ENCODE data around the gene CRACR2A.

CRACR2A gene

DNA sequence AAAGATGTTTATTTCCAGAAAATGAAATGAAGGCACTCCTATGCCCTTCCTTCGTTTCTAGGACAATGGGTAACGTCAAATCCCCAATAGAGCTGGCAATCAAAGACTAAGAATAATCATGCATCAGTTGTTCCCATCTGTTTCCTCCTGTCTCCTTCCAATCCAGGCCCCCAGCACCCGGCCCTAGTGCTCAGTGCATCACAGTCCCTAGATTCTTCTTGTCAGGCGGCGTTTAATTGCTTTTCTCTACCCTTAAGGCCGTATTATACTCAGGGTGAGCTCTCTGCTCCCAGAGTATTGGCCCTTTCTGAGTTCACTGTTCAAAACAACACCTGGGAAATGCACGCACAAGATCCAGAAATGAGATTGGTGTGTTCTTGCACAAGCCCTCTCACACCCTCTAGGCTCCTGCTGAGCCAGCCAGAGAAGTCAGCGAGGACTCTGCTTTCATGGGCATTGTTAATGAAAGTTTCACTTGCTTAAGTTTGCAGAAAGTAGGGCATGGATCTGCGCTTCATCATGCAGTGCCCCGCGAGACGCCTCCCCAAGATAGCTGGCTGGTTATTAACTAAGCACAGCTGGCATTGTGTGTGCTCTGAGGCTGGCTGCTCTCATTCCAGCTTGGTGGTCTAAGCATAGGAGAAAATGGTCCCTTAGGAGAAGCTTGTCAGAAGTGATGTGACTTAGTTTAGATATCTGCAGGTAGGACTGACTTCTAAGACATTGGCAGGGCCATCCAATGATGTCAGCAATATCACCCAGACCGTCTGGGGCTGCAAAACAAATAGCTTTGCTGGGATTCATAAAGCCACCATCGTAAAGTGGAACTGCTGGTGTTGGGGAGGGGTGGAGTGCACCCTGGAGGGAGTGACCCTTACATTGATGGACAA is 28.7 kb downstream of the CRACR2A start:
- no peak for DNase-seq

DNA sequence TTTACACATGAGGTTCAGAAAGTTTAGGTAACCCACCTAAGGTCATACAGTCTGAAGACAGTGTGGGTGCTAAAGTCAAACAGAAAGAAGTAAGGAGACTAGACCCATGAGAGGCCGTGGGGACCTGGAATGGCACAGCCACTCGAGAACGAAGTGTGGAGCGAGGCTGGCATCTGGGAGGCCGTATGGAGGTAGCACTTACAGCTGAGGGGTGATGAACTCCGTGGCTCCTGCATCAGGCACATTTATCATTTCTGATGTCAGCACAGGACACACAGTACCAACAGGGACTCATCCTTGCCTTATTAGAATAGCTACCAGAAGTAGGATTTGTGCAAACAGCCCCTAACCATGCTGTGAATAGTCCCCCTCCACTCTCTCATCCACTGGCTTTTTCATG is 30.5 kb downstream of the CRACR2A start:
- no peak for DNase-seq

DNA sequence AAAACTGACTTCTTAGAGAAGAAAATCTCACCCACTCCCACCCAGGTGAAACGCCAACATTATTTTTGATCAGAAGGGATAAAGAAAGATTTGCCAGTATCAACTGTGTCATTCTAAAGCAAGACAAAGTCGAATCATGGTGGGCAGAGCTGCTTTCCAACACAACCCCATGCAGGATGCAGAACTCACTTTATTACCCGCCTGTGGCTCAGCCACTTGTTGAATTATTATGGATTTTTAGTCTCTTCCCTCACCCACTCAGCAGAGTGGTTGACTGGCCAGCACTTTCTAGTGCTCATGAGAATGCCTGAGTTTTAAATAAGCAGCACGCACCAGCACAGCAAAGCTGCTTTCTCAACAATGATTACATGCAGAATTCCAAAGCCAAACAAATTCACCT is 32.1 kb downstream of the CRACR2A start:
- no peak for DNase-seq

DNA sequence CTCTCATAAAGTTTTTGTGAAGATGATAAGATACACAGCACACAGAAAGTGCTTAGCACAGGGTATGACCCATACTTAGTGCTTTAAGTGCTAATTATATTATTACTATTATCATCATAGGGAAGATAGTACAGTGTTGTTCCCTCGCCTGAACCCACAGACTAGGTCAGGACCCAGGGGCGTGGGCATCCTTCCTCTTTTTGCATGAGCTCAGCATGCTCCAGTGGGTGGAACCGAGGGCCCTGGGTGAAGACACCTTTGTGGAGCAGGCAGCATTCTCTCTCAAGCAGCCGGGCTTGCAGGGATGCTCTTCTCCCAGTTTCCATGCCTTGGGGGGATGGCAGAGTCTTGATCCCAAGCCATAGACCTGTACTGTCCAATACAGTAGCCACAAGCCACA is 34.8 kb downstream of the CRACR2A start:
- DNase-seq, result no peak

DNA sequence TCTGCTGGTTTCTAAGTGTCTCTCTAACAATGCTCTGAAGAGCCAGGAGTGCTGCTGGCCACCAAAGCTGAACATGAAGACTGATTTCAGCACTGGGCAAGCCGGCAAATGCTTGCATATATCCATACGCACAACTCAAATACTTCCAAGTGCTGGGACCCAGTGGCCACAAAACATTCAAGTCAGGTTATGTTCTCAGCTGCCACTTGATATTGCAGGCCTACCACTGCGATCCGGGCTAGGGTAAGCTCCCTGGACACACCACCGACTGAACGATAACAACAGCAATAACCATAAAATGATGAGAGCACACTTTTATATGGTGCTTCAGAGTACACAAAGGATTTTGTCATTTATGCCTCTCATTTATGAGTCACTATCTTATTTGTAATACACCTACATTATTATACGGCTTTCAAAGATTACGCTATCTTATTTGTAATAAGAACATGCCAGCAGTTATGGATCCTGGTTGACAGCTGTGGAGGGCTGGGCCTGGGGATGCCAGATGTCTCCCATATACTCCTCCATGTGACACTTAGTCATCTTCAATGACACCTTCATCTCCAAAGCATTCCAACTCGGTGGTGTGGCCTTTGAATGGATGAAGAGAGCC is 35.5 kb downstream of the CRACR2A start:
- no peak for DNase-seq

DNA sequence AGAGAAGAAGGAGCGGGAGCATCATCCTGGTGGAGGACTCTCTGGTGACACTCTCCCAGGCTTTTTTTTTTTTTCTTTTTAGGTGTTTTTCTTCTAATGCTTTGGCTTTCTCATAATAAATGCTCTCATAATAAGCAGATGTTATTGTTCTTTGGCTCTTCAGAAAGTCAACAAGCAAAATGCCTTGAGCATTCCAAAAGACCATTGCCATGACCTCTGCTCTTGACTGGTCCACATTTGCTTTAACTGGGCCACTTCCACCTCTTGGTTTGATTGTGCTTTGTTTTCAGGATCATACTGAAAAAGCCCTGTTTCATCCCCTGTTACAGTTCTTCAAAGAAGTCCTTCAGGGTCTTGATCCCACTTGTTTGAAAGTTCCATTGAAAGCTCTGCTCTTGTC is 36.9 kb downstream of the CRACR2A start:
- DNase-seq, result no peak

DNA sequence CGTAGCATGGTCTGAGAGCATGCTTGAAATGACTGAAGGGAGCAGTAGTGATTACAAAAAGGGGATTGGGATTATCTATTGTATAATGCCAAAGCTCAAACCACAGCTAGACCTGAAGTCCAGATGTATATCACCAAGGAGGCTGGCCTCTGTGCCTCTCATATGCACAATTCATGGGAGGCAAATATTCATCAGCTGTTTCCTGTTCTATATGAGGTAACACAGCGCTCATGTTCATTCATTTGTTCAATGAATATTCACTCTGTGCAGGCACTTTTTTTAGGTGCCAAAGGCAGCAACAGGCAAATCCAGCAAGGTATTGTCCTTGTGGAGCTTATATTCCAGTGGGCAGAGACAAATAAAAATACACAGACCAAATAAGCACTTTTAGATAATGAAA is 39.0 kb downstream of the CRACR2A start:
- no peak for DNase-seq

DNA sequence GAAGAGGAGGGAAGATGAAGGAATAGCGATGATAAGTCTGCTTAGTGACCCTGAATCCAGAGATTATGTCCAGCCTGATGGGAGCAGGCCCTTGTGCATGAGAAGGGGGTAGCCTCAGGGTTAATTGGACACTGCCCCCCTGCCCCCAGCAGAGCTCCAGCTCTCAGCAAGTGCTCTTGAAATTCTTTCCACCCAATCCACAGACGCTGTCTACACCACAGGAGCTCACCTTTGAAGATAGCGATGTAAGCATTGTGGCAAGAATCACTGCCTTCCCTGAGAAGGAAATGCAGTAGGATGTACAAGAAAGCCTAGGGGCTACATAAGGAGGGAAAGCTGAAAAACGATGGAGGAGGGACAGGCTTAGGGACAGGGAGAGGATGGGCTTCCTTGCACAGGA is 39.4 kb downstream of the CRACR2A start:
- DNase-seq, result no peak

DNA sequence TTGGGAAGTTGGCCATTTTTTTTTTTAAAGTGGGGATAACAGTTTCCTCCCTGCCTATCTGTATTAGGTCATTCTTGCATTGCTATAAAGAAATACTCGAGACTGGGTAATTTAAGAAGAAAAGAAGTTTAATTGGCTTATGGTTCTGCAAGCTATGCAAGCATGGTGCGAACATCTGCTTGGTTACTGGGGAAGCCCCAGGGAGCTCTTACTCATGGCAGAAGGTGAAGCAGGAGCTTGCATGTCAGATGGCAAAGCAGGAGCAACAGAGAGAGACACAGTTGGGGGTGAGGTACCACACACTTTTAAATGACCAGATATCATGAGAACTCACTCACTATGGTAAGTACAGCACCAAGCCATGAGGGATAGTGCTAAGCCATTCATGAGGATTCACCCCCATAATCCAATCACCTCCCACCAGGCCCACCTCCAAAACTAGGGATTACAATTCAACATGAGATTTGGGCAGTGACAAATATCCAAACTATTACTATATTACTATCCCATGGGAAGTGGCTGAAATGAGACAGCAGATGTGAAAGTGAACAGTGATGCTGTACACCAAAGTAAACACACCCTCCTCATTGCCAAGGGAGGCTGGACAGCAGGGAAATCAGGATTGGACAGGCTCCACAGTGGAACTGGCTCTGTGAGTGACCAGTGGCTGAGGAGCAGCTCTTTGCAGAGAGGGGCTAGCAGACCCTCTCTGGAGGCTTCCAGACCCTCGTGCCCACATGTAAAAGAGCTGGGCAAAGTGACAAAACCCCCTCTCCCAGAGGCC is 40.5 kb downstream of the CRACR2A start:
- no peak for DNase-seq

DNA sequence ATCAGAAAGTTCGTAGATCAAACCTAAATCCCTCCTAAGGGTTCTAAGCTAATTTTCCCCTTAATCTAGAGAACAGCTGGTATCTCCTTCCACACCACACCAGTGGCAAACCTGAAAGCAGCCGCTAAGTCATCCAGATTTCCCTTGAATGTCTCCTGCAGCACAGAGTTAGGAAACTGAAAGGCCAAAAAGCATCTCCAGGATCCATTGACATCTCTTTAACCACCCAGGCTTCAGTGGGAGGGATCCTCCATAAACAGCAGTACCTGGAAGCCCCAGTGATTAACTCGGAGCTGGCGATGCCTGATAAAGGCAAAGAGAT is 47.6 kb downstream of the CRACR2A start:
- no peak for DNase-seq

DNA sequence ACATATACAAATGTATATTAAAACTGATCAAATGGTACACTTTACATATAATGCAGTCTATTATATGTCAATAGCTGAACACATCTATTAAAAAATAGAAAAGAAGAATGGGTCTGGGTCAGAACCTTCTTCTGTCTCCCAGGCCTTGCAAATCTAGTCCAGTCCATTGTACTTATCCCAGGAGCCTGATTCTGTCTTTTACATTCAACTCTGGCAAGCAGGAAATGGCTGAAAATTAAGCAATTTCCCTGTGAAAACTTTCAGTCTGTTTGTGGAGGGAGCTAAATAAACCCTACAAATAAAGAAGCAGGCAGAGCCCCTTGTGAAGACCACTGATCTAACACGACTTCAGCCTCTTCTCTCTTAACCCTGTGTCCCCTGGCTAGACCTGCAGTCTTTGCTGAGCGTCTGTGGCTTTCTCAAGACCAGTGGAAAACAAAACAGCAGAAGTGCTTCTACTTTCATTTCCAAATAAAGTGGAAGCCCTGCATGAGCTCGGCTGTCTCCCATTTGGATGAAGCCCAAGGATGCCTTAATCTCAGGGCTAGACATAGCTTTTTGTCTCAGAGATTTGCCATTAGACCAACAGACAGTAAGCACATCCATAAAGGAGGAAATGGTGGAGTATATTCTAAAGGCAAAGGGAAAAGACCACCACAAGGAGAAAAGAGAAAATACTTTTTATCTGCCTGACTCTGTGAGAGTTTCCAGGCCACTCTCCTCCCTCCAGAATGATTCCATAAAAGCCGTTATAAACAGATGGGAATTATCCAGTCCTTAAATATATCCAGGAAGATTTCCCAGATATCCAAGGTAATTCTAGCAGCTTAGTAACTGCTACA is 48.2 kb downstream of the CRACR2A start:
- no peak for DNase-seq

DNA sequence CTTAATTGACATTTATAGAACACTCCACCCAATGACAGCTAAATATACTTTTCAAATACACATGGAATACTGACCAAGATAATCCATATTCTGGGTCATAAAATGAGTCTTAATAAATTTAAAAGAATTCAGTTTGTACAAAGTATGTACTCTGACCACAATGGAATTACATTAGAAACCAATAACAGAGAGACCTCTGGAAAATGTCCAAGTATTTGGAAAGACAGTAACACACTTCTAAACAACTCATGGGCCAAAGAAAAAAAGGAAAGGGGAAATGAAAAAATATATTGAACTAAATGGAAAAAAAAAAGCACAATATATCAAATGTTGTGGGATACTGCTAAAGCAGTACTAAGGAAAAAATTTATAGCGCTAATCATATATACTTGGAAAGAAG is 52.0 kb downstream of the CRACR2A start:
- DNase-seq, result no peak

DNA sequence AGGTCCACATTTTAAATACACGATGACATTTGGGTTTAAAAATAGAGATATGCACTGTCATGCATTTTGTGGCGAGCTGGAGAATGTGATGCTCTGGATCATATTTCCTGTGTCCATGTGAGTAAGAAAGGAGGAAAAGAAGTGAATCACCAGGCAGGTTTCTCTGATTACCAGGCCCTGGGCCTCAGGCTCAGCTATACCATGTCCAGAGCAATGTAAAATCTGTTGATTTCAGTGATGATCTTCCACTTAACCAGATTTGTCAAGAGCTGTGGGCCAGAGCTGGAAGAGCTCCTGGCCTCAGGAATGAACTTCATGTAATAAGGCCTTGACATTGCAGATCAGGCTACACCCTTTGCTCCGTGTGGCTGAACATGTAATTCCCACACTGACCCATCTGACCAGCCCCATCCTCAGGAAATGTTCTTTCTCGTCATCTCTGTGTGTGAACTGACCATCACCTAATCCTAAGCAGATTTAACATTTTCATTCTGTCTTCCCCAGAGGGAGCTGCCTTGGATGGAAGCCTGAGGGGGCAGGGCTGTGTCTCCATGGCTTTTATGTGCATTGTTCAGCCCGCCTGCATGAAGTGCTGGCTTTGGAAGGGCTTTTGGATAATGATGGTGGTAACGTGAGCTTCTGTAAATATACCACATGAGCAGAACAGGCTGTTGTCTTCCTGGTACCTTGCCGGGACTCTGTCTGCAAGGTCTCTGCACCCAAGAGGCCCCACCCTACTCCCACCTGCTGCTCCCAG is 54.5 kb downstream of the CRACR2A start:
- no peak for DNase-seq

DNA sequence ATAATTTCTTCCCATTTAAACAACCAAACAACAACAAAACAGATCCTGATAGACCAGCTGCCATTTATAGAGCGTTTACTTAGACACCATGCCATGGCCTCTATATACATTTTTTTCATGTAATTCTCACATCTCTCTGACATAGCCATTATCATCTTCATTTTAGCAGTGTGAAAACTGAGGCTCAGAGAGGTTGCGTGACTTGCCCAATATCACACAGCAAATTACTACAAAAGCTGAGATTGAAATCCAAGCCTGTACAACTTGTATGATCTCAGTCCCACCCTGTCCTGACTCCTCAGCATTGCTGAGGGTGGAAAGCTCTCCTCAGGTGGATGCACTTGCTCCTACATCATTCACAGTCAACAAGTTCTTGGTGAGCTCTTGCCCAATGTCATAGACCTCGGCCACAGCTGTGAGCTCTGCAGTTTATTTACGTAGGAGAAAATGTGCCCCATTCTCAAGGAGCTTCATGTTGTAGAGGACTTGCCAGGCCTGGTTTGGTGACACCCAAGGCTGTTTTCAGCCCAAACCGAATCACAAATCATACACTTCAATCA is 55.5 kb downstream of the CRACR2A start:
- no peak for DNase-seq

DNA sequence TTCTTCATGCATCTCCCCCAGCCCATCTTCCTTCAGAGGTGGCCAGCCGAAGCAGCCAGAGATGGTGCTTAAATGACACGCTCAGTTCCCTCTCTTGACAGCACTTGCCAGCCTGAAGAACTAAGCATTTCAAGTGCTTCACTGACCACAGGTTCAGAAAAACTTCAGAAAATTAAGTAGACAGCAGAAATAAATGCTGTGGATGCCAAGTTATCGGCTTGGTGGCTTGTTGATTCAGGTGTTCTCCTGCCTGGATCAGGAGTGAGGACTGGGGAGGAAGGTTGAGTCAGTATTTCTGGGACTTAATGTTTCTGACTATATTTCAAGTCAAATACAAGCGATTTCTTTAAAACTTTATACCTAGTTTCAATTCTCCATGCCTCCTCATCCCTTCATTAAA is 58.2 kb downstream of the CRACR2A start:
- DNase-seq, result no peak

DNA sequence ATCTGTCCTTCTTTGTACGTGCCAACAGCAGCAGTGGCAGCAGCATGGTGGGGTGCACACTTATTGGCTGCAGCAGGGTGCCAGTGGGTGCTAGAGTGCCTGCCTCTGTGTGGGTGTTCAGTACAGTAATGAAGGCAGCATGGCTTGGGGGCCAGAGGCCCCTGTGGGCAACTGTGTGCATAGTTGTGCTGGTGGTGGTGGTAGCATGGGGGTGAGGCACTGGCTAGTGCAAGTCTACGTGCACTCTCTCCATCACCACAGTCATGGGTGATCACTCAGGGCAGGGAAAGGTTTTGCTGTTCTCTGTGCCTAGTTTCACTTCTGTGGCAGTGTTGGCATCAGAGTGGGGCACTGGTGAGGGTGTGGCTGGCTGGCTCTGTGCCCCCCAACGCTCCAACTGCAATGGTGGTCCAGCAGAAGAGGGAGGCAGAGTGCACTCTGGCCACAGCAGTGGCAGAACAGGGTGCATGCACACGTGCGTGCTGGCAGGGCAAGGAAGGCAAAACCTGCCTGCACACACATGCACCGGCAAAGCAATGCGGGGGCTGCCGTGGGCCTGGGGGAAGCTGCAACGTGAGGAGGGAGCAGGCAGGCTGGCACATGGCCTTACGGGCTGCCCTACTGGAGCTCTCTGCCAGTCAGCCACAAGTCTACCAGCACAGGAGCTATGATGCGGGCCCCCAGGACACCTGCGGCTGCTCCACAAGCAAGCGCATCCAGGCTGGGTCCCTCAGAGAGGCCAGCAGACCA is 60.1 kb downstream of the CRACR2A start:
- no peak for DNase-seq

DNA sequence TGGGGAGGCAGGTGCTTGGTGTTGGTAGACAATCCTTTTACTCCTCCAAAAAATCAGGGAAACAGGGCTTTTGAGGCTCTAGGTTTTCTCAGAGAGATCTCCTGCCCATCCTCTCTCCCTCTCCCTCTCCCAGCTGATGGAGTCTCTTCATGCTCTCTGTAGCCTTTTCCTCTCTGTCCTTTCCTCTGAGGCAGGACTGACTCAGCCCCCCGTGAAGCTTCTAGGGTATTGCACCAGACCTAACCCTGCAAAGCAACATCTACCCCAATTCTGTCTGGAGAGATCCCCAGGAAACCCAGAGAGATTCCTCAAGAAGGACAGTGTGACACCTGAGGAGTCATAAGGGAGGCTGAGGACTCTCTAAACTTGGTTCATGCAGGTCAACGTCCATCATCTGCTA is 66.4 kb downstream of the CRACR2A start:
- no peak for DNase-seq

DNA sequence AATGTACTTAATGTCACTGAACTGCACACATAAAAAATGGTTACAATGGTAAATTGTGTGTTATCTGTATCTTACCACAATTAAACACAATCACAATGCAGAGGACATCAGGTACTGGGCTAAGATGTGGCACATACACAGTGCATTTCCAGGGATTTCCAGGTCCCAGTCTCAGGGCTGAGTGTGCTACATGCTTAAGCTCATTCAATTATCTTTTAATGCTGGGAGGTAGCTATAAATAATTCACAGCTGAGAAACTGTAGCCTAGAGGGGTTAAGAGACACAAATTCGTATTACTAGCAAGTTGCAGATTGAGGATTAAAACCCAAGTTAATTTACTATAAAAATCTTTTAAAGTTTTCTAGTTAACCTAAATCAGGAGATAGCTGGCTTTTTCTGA is 67.1 kb downstream of the CRACR2A start:
- DNase-seq, result no peak

DNA sequence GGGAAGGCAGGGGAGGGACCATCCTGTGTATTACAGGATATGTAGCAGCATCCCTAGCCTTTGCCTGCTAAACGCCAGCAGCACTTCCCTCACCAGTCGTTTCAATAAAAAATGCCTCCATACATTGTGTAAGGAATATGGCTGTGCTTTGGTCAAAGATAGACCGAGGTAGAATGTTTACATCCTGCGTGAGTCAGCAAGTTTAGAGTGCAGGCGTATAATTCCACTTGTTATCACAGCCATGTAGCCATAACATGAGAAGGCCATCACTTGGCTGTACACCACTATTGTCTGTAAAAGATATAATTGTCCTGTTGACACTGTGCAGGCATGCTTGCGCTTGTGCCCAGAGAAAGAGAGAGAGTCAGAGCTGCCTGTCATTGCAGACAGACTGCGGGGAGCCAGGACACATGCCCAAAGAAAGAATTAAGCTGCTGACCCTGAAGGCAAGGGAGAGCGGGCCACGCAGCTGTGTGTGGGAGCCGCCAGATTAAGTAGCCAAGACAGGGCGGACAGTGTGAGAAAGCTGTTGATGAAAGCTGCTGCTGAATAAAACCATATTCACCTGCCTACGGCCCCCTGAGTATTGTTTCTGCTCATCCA is 68.4 kb downstream of the CRACR2A start:
- no peak for DNase-seq

DNA sequence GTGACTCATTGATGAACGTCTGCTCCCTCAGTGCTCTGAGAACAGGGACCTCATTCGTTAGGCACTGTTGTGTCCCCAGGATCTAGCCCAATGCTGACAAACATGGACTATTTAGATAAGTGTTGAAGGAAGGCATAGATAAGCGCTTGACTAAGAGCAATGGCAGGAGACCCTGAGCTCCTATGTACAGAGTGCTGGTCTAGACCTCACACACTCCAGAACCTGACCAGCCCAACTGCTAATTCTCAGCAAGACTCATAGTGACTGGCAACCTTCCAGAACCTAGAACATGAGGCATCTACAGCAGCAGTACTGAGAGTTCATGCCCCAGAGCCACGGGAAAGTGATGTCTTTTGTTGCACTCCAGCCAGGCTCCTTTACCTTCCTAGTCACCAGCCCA is 69.2 kb downstream of the CRACR2A start:
- DNase-seq, result no peak

DNA sequence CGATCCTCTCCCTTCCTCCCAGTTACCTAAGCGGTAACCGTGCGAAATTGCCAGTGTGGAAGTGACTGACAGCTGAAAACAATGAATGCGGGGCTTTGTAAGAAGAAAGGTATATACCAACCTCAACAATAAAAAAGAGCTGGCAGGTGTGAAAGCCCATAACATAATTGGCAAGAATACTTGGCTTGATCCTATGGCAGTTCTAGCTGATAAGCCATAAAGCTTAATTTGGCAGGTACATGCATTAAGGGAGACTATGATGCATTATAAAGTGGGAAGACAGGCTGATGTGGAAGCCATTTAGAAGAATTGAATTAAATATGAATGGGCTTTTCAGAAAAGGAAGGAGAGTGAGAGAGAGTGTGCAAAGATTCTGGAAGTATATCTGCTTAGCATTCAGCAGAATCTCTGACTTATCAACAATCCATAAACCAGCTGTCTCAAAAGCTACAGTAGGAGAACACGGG is 71.3 kb downstream of the CRACR2A start:
- DNase-seq, result no peak
